GM21526 (cell line): Measurements from ENCODE around the gene BRD3OS.

Experiments
- ATAC-seq: cut with Tn5 transposase; IDR thresholded peaks from one replicate; pipeline ENCODE4 v1.9.1; 2021; ENCODE audit warnings: moderate library complexity; ENCODE audit not compliant: unreplicated experiment, low FRiP score

BRD3OS gene

GRCh38 chr9:134024828-134025605, at the start of gene BRD3OS:
Gene BRD3OS, plus strand, starts transcription at chr9:134025481. Its CDS starts 1,267 bp downstream, at chr9:134026748.
- peak; percentile 72 for ATAC-seq

GRCh38 chr9:133975511-133975910, 49.8 kb upstream of the BRD3OS start:
- ATAC-seq = no peak

GRCh38 chr9:133976191-133976861, 49.0 kb upstream of the BRD3OS start:
- no peak for ATAC-seq

- ATAC-seq = no peak
Observed at GRCh38 chr9:133976887-133977286, 48.4 kb upstream of the BRD3OS start.

GRCh38 chr9:133977421-133978201, 47.7 kb upstream of the BRD3OS start:
- no peak for ATAC-seq

GRCh38 chr9:133978226-133978898, 46.9 kb upstream of the BRD3OS start:
- ATAC-seq = no peak

- no peak for ATAC-seq
Observed at GRCh38 chr9:133978899-133979272, 46.4 kb upstream of the BRD3OS start.

- ATAC-seq = peak; percentile 61
Observed at GRCh38 chr9:133979273-133979920, 45.9 kb upstream of the BRD3OS start.

- ATAC-seq = peak; percentile 24
Observed at GRCh38 chr9:133979921-133980863, 45.1 kb upstream of the BRD3OS start.

GRCh38 chr9:133980864-133981588, 44.3 kb upstream of the BRD3OS start:
- no peak for ATAC-seq

- ATAC-seq = no peak
Observed at GRCh38 chr9:133981589-133981957, 43.7 kb upstream of the BRD3OS start.

GRCh38 chr9:133981958-133982681, 43.2 kb upstream of the BRD3OS start:
- ATAC-seq = no peak

GRCh38 chr9:133982971-133983720, 42.1 kb upstream of the BRD3OS start:
- no peak for ATAC-seq

GRCh38 chr9:133986061-133986460, 39.2 kb upstream of the BRD3OS start:
- no peak for ATAC-seq

GRCh38 chr9:133986774-133987445, 38.4 kb upstream of the BRD3OS start:
- no peak for ATAC-seq

- ATAC-seq = no peak
Observed at GRCh38 chr9:133987446-133987788, 37.9 kb upstream of the BRD3OS start.
